Esophagus squamous epithelium (tissue), 4 donors: ENCODE results near the gene SNX12.

Experiments used
- CTCF ChIP-seq, 6 experiments: fragments of 450-650 bp in 4 of 6; fragments of 200-600 bp in 2 of 6; sonication (generic) in 2 of 6; IDR thresholded peaks; one replicate each; pipeline ENCODE4 v1.5.1; 2016 to 2019; ENCODE audit warnings: antibody characterized with exemption in 6 of 6, mild to moderate bottlenecking in 4 of 6, moderate library complexity in 4 of 6
- POLR2A ChIP-seq, 4 donors: fragments of 450-650 bp; IDR thresholded peaks; one replicate each; pipeline ENCODE4 v1.6.1; 2017; ENCODE audit warnings: antibody characterized with exemption in 4 of 4, mild to moderate bottlenecking in 4 of 4, moderate library complexity in 3 of 4

- TF ChIP-seq CTCF (IDR thresholded peaks at IDR 0.05) (no peak), POLR2A (IDR thresholded peaks at IDR 0.05) (no peak)
These were observed 39.7 kb upstream of the SNX12 start for GRCh38 chrX:71107762-71108360.
